Lung (tissue), 12 donors: ENCODE measurements around the gene COL4A2. TPM values are rescaled to one million over a fixed set of nuclear protein-coding genes. Genes with fewer than 3 reads are reported as not detected.

Experiments used
- ATAC-seq: fragments of 200-7000 bp; cut with Tn5 transposase; one replicate; pipeline ENCODE4 v1.9.1; 2020; ENCODE audit warnings: moderate number of reproducible peaks; ENCODE audit not compliant: insufficient read depth, low FRiP score
- DNase-seq, 3 donors: peaks; one replicate each; pipeline ENCODE4 v3.0.0-alpha.2; 2013 to 2017
- H3K27ac ChIP-seq, 2 donors: one replicate each; pipeline ENCODE4 v1.5.1; 2013; ENCODE audit warnings: mild to moderate bottlenecking in 2 of 2, moderate library complexity in 2 of 2, control low read depth in 1 of 2, inconsistent platforms in 1 of 2, low read depth in 1 of 2, low read length in 1 of 2
- H3K27me3 ChIP-seq, 3 donors: one replicate each; pipeline ENCODE4 v1.5.1; 2013; ENCODE audit warnings: low read length in 2 of 3; ENCODE audit not compliant: control insufficient read depth in 3 of 3, insufficient read depth in 3 of 3
- H3K36me3 ChIP-seq, 4 donors: one replicate each; pipeline ENCODE4 v1.5.1; 2013; ENCODE audit warnings: low read length in 4 of 4, mild to moderate bottlenecking in 1 of 4, moderate library complexity in 1 of 4; ENCODE audit not compliant: control insufficient read depth in 4 of 4, insufficient read depth in 4 of 4
- H3K4me1 ChIP-seq, 5 donors: one replicate each; pipeline ENCODE4 v1.5.1; 2013; ENCODE audit warnings: low read length in 5 of 5, mild to moderate bottlenecking in 2 of 5, moderate library complexity in 1 of 5; ENCODE audit not compliant: control insufficient read depth in 5 of 5, insufficient read depth in 5 of 5
- H3K4me3 ChIP-seq: one replicate; pipeline ENCODE4 v1.5.1; 2013; ENCODE audit warnings: mild to moderate bottlenecking, control low read depth, moderate library complexity
- H3K9ac ChIP-seq, 2 donors: one replicate each; pipeline ENCODE4 v1.5.1; 2013; ENCODE audit warnings: low read length in 2 of 2, control low read depth in 1 of 2; ENCODE audit not compliant: insufficient read depth in 1 of 2
- H3K9me3 ChIP-seq, 4 donors: one replicate each; pipeline ENCODE4 v1.5.1; 2013; ENCODE audit warnings: low read length in 3 of 4, mild to moderate bottlenecking in 1 of 4, moderate library complexity in 1 of 4; ENCODE audit not compliant: control insufficient read depth in 4 of 4, insufficient read depth in 3 of 4
- CTCF ChIP-seq: IDR thresholded peaks from 2 replicates; pipeline ENCODE4 v1.5.1; 2012; ENCODE audit warnings: mild to moderate bottlenecking; ENCODE audit errors: control extremely low read depth, extremely low read depth
- WGBS, 2 donors: extraction: QIAGEN DNeasy Blood & Tissue Kit; methylation state at CpG; one replicate each; pipeline ENCODE4 v1.1.7; 2013; 5-methylcytosine and 5-hydroxymethylcytosine counted together
- polyA plus RNA-seq, 2 donors: library from polyadenylated mRNA; stranded (reverse); fragments of 200-250 nt; gene quantifications; one replicate each; pipeline ENCODE4 v1.2.1, GENCODE V29; 2013
- total RNA-seq, 2 donors: library from RNA; depleted of rRNA in 1 of 2; stranded (reverse); fragments of >200 nt in 1 of 2; gene quantifications; one replicate each; pipeline ENCODE4 v1.2.1, GENCODE V29; 2014 to 2021
- donor health status: control.
- donor health status: control.
- donor health status: Bipolar disorder and iron deficiency.
- donor health status: healthy.
- donor health status: DM: yes; HTN: yes; CAD: no.

Gene COL4A2
- total and polyA plus RNA-seq, 4 donors, result 169 to 627 (median 339) TPM

- H3K9me3 ChIP-seq, result no peaks in the 10 kb centered on the region
- TF ChIP-seq CTCF, result no peak
- no peaks in the 10 kb centered on the region for H3K27me3 ChIP-seq
- peak in 1 of 3 donors; percentile 14 for DNase-seq
- H3K36me3 ChIP-seq, result peaks cover 20 to 33% (median 22%) of the 10 kb centered on the region in 4 donors
- H3K9ac ChIP-seq, result no peak overlapping the region
- no peak overlapping the region for H3K4me3 ChIP-seq
- WGBS, 2 donors, result 88 to 94% methylated on average over 11 of the region's 11 CpGs
- peaks cover 0 to 9% (median 0%) of the 10 kb centered on the region in 5 donors for H3K4me1 ChIP-seq
- H3K27ac ChIP-seq, result peak overlapping the region in 1 of 2 donors; percentile 6
- ATAC-seq, result no peak
Measured at GRCh38 chr13:110479648-110480047, 172.6 kb downstream of the COL4A2 start.

DNA sequence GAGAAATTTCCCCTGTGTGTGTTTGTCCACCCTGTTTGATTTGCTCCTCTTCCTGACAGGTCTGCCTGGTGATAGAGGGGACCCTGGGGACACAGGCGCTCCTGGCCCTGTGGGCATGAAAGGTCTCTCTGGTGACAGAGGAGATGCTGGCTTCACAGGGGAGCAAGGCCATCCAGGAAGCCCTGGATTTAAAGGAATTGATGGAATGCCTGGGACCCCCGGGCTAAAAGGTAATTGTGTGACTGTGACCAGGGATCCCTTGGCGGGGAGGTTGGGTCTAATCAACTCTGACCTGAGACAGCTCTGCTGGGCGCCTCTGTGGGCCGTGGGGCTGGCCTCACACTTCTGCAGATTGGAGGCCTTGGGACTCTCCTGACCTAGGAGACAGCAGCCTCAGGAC is 173.1 kb downstream of the COL4A2 start:
- no peak for DNase-seq
- ATAC-seq, result no peak
- WGBS, 2 donors, result 70 to 86% methylated on average over 5 of the region's 5 CpGs
- Histone ChIP-seq H3K4me3 (no peak overlapping the region), H3K9ac (no peak overlapping the region), H3K9me3 (no peaks in the 10 kb centered on the region), H3K27ac (no peak overlapping the region), H3K27me3 (no peaks in the 10 kb centered on the region), H3K36me3 (peaks cover 20 to 31% (median 24%) of the 10 kb centered on the region in 4 donors), H3K4me1 (peaks cover 0 to 4% (median 0%) of the 10 kb centered on the region in 5 donors)
- TF ChIP-seq CTCF, result no peak

GRCh38 chr13:110483386-110483968 is 176.4 kb downstream of the COL4A2 start:
- WGBS, 2 donors, result 87% methylated on average over 13 of the region's 13 CpGs
- DNase-seq (no peak), ATAC-seq (no peak)
- H3K9ac ChIP-seq, result no peak overlapping the region
- H3K36me3 ChIP-seq, result peaks cover 16 to 37% (median 22%) of the 10 kb centered on the region in 4 donors
- H3K27me3 ChIP-seq, result no peaks in the 10 kb centered on the region
- H3K4me3 ChIP-seq, result no peak overlapping the region
- TF ChIP-seq CTCF, result no peak
- H3K27ac ChIP-seq, result no peak overlapping the region
- H3K4me1 ChIP-seq, result no peaks in the 10 kb centered on the region
- H3K9me3 ChIP-seq, result no peaks in the 10 kb centered on the region
